IMR-90 (cell line): ENCODE measurements around the gene NCAM1. TPM values are rescaled to one million over a fixed set of nuclear protein-coding genes. Genes with fewer than 3 reads are reported as not detected.

ENCODE experiments used
- ATAC-seq: fragments of 200-7000 bp; cut with Tn5 transposase; 2 replicates; pipeline ENCODE4 v1.9.1; 2020; ENCODE audit warnings: low read depth, mild to moderate bottlenecking, moderate library complexity
- BruUV-seq: library from RNA; stranded (reverse); fragments of 400-500 nt; replicated peaks from 2 replicates; lab custom pipeline; 2021; lab: Mats Ljungman, UMichigan
- CTCF ChIA-PET: fragments of 300-600 bp; formaldehyde crosslinking; extraction: SDS; loops from one replicate; lab custom pipeline; 2021; ENCODE audit warnings: antibody characterized with exemption; lab: Yijun Ruan, JAX
- POLR2A ChIA-PET: fragments of 300-600 bp; sonication (Branson Sonifier 250); formaldehyde crosslinking; loops from one replicate; lab custom pipeline; 2022; ENCODE audit warnings: antibody characterized with exemption; ENCODE audit not compliant: unreplicated experiment; lab: Charles Lee
- DNase-seq: peaks from one replicate; pipeline ENCODE4 v3.0.0; 2013
- H2AFZ ChIP-seq: replicated peaks from 2 replicates; pipeline ENCODE3; 2013; ENCODE audit warnings: low read length, mild to moderate bottlenecking; ENCODE audit not compliant: poor library complexity
- H2AK5ac ChIP-seq: 2 replicates; pipeline ENCODE4 v1.6.1; 2013; ENCODE audit warnings: low read depth, low read length, inconsistent platforms
- H2AK9ac ChIP-seq: replicated peaks from 2 replicates; pipeline ENCODE3; 2013; ENCODE audit warnings: mild to moderate bottlenecking, low read depth, low read length, moderate library complexity; ENCODE audit not compliant: poor library complexity
- H2BK120ac ChIP-seq: 2 replicates; pipeline ENCODE4 v1.6.1; 2013; ENCODE audit warnings: low read depth, low read length, inconsistent platforms
- H2BK15ac ChIP-seq: 3 replicates; pipeline ENCODE4 v1.6.1; 2013; ENCODE audit warnings: low read depth, low read length, inconsistent platforms
- H2BK20ac ChIP-seq: 2 replicates; pipeline ENCODE4 v1.6.1; 2013; ENCODE audit warnings: low read depth, mild to moderate bottlenecking, inconsistent platforms, low read length, moderate library complexity
- H2BK5ac ChIP-seq: 2 replicates; pipeline ENCODE4 v1.6.1; 2013; ENCODE audit warnings: mild to moderate bottlenecking, low read depth, low read length, inconsistent platforms; ENCODE audit not compliant: poor library complexity, severe bottlenecking
- H3K14ac ChIP-seq: replicated peaks from 2 replicates; pipeline ENCODE4 v1.6.1; 2013; ENCODE audit warnings: low read depth, low read length, inconsistent platforms
- H3K18ac ChIP-seq: 2 replicates; pipeline ENCODE4 v1.6.1; 2013; ENCODE audit warnings: low read depth, low read length, control low read depth
- H3K23ac ChIP-seq: 2 replicates; pipeline ENCODE4 v1.6.1; 2013; ENCODE audit warnings: low read depth, low read length, inconsistent platforms
- H3K27ac ChIP-seq: 2 replicates; pipeline ENCODE4 v1.5.1; 2013; ENCODE audit warnings: mild to moderate bottlenecking, control low read depth, low read length; ENCODE audit not compliant: insufficient read depth
- H3K27me3 ChIP-seq: 2 replicates; pipeline ENCODE4 v1.6.1; 2013; ENCODE audit warnings: low read length; ENCODE audit not compliant: control insufficient read depth, insufficient read depth
- H3K36me3 ChIP-seq: 2 replicates; pipeline ENCODE4 v1.6.1; 2013; ENCODE audit warnings: low read length, mixed read lengths; ENCODE audit not compliant: control insufficient read depth, insufficient read depth
- H3K4ac ChIP-seq: 2 replicates; pipeline ENCODE4 v1.6.1; 2013; ENCODE audit warnings: low read depth, low read length, inconsistent platforms
- H3K4me1 ChIP-seq: 2 replicates; pipeline ENCODE4 v1.6.1; 2013; ENCODE audit warnings: low read length, mixed read lengths; ENCODE audit not compliant: control insufficient read depth, insufficient read depth
- H3K4me2 ChIP-seq: 2 replicates; pipeline ENCODE4 v1.6.1; 2013; ENCODE audit warnings: low read depth, mild to moderate bottlenecking, control low read depth, low read length, moderate library complexity
- H3K4me3 ChIP-seq: 2 replicates; pipeline ENCODE4 v1.5.1; 2013; ENCODE audit warnings: low read depth, mild to moderate bottlenecking, control low read depth, low read length, moderate library complexity; ENCODE audit not compliant: insufficient read depth
- H3K56ac ChIP-seq: 2 replicates; pipeline ENCODE4 v1.6.1; 2013; ENCODE audit warnings: low read length, inconsistent platforms; ENCODE audit not compliant: insufficient read depth; ENCODE audit errors: extremely low read depth
- H3K79me1 ChIP-seq, 2 experiments: 2 replicates each; pipeline ENCODE4 v1.6.1; 2013; ENCODE audit warnings: low read length in 2 of 2, inconsistent platforms in 1 of 2, low read depth in 1 of 2
- H3K9ac ChIP-seq: 2 replicates; pipeline ENCODE4 v1.6.1; 2013; ENCODE audit warnings: low read depth, low read length, control low read depth
- H3K9me1 ChIP-seq: 2 replicates; pipeline ENCODE4 v1.6.1; 2013; ENCODE audit warnings: low read length, inconsistent platforms; ENCODE audit not compliant: insufficient read depth
- H3K9me3 ChIP-seq: 2 replicates; pipeline ENCODE4 v1.6.1; 2013; ENCODE audit warnings: low read length; ENCODE audit not compliant: control insufficient read depth, insufficient read depth
- H4K20me1 ChIP-seq: 2 replicates; pipeline ENCODE4 v1.6.1; 2013; ENCODE audit warnings: low read length, inconsistent platforms; ENCODE audit not compliant: insufficient read depth
- H4K5ac ChIP-seq: 2 replicates; pipeline ENCODE4 v1.6.1; 2013; ENCODE audit warnings: mild to moderate bottlenecking, low read depth, low read length, control low read depth
- H4K8ac ChIP-seq, 2 experiments: 2 replicates each; pipeline ENCODE4 v1.6.1; 2013; ENCODE audit warnings: low read depth in 2 of 2, low read length in 2 of 2, control low read depth in 1 of 2, inconsistent platforms in 1 of 2
- H4K91ac ChIP-seq: 2 replicates; pipeline ENCODE4 v1.6.1; 2013; ENCODE audit warnings: low read depth, low read length, inconsistent platforms; ENCODE audit not compliant: insufficient read depth
- BHLHE40 ChIP-seq: fragments of 150-350 bp; IDR thresholded peaks from 2 replicates; pipeline ENCODE4 v1.6.1; 2016; ENCODE audit warnings: mild to moderate bottlenecking, low read depth, low read length
- CEBPB ChIP-seq: IDR thresholded peaks from 2 replicates; pipeline ENCODE4 v1.6.1; 2012; ENCODE audit warnings: low read depth, low read length, improper control_type of control experiment
- ELK1 ChIP-seq: fragments of 150-350 bp; IDR thresholded peaks from 2 replicates; pipeline ENCODE4 v1.6.1; 2016; ENCODE audit warnings: low read depth, mild to moderate bottlenecking, low read length, moderate library complexity, borderline replicate concordance
- MAFK ChIP-seq: IDR thresholded peaks from 2 replicates; pipeline ENCODE4 v1.6.1; 2012; ENCODE audit warnings: low read depth, low read length, improper control_type of control experiment
- MAZ ChIP-seq: IDR thresholded peaks from 2 replicates; pipeline ENCODE4 v1.6.1; 2012; ENCODE audit warnings: low read depth, mild to moderate bottlenecking, low read length, improper control_type of control experiment, moderate library complexity, borderline replicate concordance
- NFE2L2 ChIP-seq: fragments of 150-350 bp; IDR thresholded peaks from 2 replicates; pipeline ENCODE4 v1.6.1; 2016; ENCODE audit warnings: low read depth, mild to moderate bottlenecking, low read length
- RCOR1 ChIP-seq: IDR thresholded peaks from 2 replicates; pipeline ENCODE4 v1.6.1; 2012; ENCODE audit warnings: mild to moderate bottlenecking, low read length, improper control_type of control experiment; ENCODE audit not compliant: insufficient replicate concordance
- SMC3 ChIP-seq: fragments of 150-350 bp; IDR thresholded peaks from 2 replicates; pipeline ENCODE4 v1.6.1; 2016; ENCODE audit warnings: low read depth, mild to moderate bottlenecking, antibody characterized with exemption, low read length, moderate library complexity
- USF2 ChIP-seq: fragments of 150-350 bp; IDR thresholded peaks from 2 replicates; pipeline ENCODE4 v1.6.1; 2017; ENCODE audit warnings: mild to moderate bottlenecking, antibody characterized with exemption, low read length, low read depth
- WGBS, 2 experiments: methylation state at CpG; one replicate each; pipeline versions ENCODE4 v1.1.5 to v1.1.7; 2013; ENCODE audit warnings: missing lambda C conversion rate in 2 of 2; ENCODE audit not compliant: insufficient read length in 1 of 2; ENCODE audit errors: extremely low coverage in 2 of 2; 5-methylcytosine and 5-hydroxymethylcytosine counted together
- dilution Hi-C: fragments of 300-500 bp; cut with HindIII; formaldehyde crosslinking; loops from one replicate; pipeline ENCODE4 v1.14.3; 2018; ENCODE audit warnings: low sequenced_read_pairs; ENCODE audit not compliant: unreplicated experiment
- in situ Hi-C: fragments of 300-500 bp; cut with MboI; formaldehyde crosslinking; loops from 3 replicates; pipeline ENCODE4 v1.14.3; 2019; ENCODE audit warnings: low sequenced_read_pairs, inconsistent platforms, mixed read lengths
- intact Hi-C: fragments of 100-400 bp; cut with micrococcal nuclease; formaldehyde crosslinking; loops from 2 replicates; pipeline ENCODE4 v1.10.0; 2022
- polyA plus RNA-seq, 3 experiments: library from polyadenylated mRNA; depleted of rRNA; stranded (reverse); fragments of >200 nt; gene quantifications; 2 replicates each; pipeline ENCODE4 v1.2.3, GENCODE V29; 2012; ENCODE audit warnings: low replicate concordance in 1 of 3
- total RNA-seq: library from RNA; depleted of rRNA; stranded (reverse); fragments of >200 nt; gene quantifications from 2 replicates; pipeline ENCODE4 v1.2.3, GENCODE V29; 2012
- TF ChIP-seq, protein P1 (sequence below): conservative IDR thresholded peaks from 2 replicates; pipeline ENCODE4 v1.5.1; 2012; ENCODE audit warnings: mild to moderate bottlenecking, low read depth, low read length, improper control_type of control experiment

The NCAM1 gene
- total and polyA plus RNA-seq, 2 of the 4 experiments (the other 2 are of a cell fraction), result 0.09 to 0.18 TPM

DNA sequence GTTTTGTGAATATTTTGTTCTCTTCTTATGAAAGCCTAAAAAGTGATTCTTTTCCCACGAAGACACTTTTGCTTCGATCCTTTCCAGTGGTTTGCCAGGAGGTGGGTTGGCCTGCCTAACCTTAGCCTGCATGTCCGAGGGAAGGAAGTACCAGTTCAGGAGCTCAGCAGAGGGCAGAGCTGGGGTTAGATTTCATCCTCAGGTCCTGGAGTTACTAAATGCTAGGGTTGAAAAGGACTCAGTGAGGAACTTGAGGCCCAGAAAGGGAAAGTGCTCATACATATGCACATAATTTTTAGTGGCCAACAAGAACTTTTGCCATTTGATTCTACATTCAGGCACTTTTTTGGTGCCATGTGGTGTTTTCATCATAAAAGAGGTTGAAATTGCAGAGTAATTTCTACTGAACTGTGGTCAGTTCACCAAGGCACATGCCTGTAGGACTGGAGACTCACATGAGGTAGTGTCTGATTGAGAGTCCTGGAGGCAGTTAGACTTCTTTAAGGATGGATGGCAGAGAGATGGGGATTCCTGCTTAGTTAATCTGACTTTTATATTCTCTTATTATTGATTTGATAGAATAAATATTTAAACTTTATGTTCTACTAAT, 36.7 kb downstream of the NCAM1 start:
- DNase-seq, result no peak
- H2BK15ac ChIP-seq, result no peak overlapping the region
- no peak overlapping the region for H3K9ac ChIP-seq
- no peaks in the 10 kb centered on the region for H3K79me1 ChIP-seq
- no peaks in the 10 kb centered on the region for H3K4me1 ChIP-seq
- H3K27ac ChIP-seq, result no peak overlapping the region
- no CpG with 5 or more reads among the region's 3 CpGs for WGBS, 2 experiments
- TF ChIP-seq MAZ (no peak), USF2 (no peak), MAFK (no peak), CEBPB (no peak), NFE2L2 (no peak), BHLHE40 (no peak), RCOR1 (no peak), ELK1 (no peak), SMC3 (no peak)
- TF ChIP-seq, protein P1, sequence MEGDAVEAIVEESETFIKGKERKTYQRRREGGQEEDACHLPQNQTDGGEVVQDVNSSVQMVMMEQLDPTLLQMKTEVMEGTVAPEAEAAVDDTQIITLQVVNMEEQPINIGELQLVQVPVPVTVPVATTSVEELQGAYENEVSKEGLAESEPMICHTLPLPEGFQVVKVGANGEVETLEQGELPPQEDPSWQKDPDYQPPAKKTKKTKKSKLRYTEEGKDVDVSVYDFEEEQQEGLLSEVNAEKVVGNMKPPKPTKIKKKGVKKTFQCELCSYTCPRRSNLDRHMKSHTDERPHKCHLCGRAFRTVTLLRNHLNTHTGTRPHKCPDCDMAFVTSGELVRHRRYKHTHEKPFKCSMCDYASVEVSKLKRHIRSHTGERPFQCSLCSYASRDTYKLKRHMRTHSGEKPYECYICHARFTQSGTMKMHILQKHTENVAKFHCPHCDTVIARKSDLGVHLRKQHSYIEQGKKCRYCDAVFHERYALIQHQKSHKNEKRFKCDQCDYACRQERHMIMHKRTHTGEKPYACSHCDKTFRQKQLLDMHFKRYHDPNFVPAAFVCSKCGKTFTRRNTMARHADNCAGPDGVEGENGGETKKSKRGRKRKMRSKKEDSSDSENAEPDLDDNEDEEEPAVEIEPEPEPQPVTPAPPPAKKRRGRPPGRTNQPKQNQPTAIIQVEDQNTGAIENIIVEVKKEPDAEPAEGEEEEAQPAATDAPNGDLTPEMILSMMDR, result no peak
- no peak overlapping the region for H2AFZ ChIP-seq
- in situ Hi-C loops (no loop called here), dilution Hi-C loops (no loop called here), intact Hi-C loops (no loop called here)
- no peak overlapping the region for H2BK120ac ChIP-seq
- H4K91ac ChIP-seq, result no peak overlapping the region
- CTCF ChIA-PET, result no interaction called here
- H3K9me1 ChIP-seq, result no peaks in the 10 kb centered on the region
- no peak overlapping the region for H4K8ac ChIP-seq
- no peaks in the 10 kb centered on the region for H3K36me3 ChIP-seq
- no peak overlapping the region for H2AK9ac ChIP-seq
- no peak overlapping the region for H3K4me2 ChIP-seq
- H4K5ac ChIP-seq, result no peak overlapping the region
- H2BK20ac ChIP-seq, result no peak overlapping the region
- no peaks in the 10 kb centered on the region for H3K27me3 ChIP-seq
- H3K23ac ChIP-seq, result no peak overlapping the region
- POLR2A ChIA-PET, result no interaction called here
- no peak overlapping the region for H2AK5ac ChIP-seq
- no peak overlapping the region for H2BK5ac ChIP-seq
- H3K4me3 ChIP-seq, result no peak overlapping the region
- no peak overlapping the region for H3K4ac ChIP-seq
- no peaks in the 10 kb centered on the region for H3K9me3 ChIP-seq
- H3K56ac ChIP-seq, result no peak overlapping the region
- H4K20me1 ChIP-seq, result no peaks in the 10 kb centered on the region
- ATAC-seq, result no peak
- BruUV-seq, result no TSS peak
- H3K14ac ChIP-seq, result no peak overlapping the region
- H3K18ac ChIP-seq, result no peak overlapping the region
